GM18951 (cell line): ENCODE measurements around the gene FBN1.

Source experiments
- POLR2A ChIP-seq: IDR thresholded peaks from 4 replicates; pipeline ENCODE4 v1.6.1; 2011; ENCODE audit warnings: mild to moderate bottlenecking; ENCODE audit not compliant: insufficient read length, insufficient read depth; ENCODE audit errors: extremely low read depth
- in situ Hi-C: fragments of 300-500 bp; cut with MboI; formaldehyde crosslinking; loops from one replicate; pipeline ENCODE4 v1.12.0; 2022; ENCODE audit warnings: low sequenced_read_pairs, mixed read lengths, inconsistent platforms; ENCODE audit not compliant: unreplicated experiment

The FBN1 gene

GRCh38 chr15:48544778-48545177 is 100.7 kb downstream of the FBN1 start:
- in situ Hi-C loops = no loop called here
- no peak for TF ChIP-seq POLR2A

- in situ Hi-C loops = no loop called here
- TF ChIP-seq POLR2A = no peak
Measured at GRCh38 chr15:48541341-48542278, 103.9 kb downstream of the FBN1 start.

GRCh38 chr15:48540756-48541155 is 104.8 kb downstream of the FBN1 start:
- in situ Hi-C loops = no loop called here
- no peak for TF ChIP-seq POLR2A

- no peak for TF ChIP-seq POLR2A
Measured at GRCh38 chr15:48538941-48539340, 106.6 kb downstream of the FBN1 start.

GRCh38 chr15:48537271-48538113 is 108.0 kb downstream of the FBN1 start:
- no peak for TF ChIP-seq POLR2A
- in situ Hi-C loops = no loop called here

More at GRCh38 chr15:48538941-48539340, 106.6 kb downstream of the FBN1 start:
- in situ Hi-C loops = no loop called here

- in situ Hi-C loops = no loop called here
- no peak for TF ChIP-seq POLR2A
Measured at GRCh38 chr15:48536681-48537091, 108.8 kb downstream of the FBN1 start.

GRCh38 chr15:48533982-48534381 is 111.5 kb downstream of the FBN1 start:
- in situ Hi-C loops = no loop called here

GRCh38 chr15:48532946-48533345 is 112.6 kb downstream of the FBN1 start:
- TF ChIP-seq POLR2A = no peak
- in situ Hi-C loops = no loop called here

More at GRCh38 chr15:48533982-48534381, 111.5 kb downstream of the FBN1 start:
- TF ChIP-seq POLR2A = no peak

GRCh38 chr15:48530528-48530927 is 115.0 kb downstream of the FBN1 start:
- in situ Hi-C loops = no loop called here
- TF ChIP-seq POLR2A = no peak

GRCh38 chr15:48528921-48529320 is 116.6 kb downstream of the FBN1 start:
- in situ Hi-C loops = no loop called here
- no peak for TF ChIP-seq POLR2A

- in situ Hi-C loops = no loop called here
Measured at GRCh38 chr15:48527517-48527916, 118.0 kb downstream of the FBN1 start.

GRCh38 chr15:48522911-48523310 is 122.6 kb downstream of the FBN1 start:
- no peak for TF ChIP-seq POLR2A
- in situ Hi-C loops = no loop called here

More at GRCh38 chr15:48527517-48527916, 118.0 kb downstream of the FBN1 start:
- no peak for TF ChIP-seq POLR2A

- no peak for TF ChIP-seq POLR2A
- in situ Hi-C loops = no loop called here
Measured at GRCh38 chr15:48522123-48522522, 123.4 kb downstream of the FBN1 start.

GRCh38 chr15:48520376-48521155 is 124.9 kb downstream of the FBN1 start:
- TF ChIP-seq POLR2A = no peak
- in situ Hi-C loops = no loop called here
